Ascending aorta (tissue), 2 donors: ENCODE data around the gene AHSA1. TPM values are rescaled to one million over a fixed set of nuclear protein-coding genes. Genes with fewer than 3 reads are reported as not detected.

ENCODE experiments used
- DNase-seq, 2 donors: peaks; one replicate each; pipeline ENCODE4 v3.0.0-alpha.2; 2019; ENCODE audit warnings: low spot score in 2 of 2
- H3K27ac ChIP-seq, 2 donors: fragments of 200-600 bp; sonication (generic); one replicate each; pipeline ENCODE4 v1.5.1; 2016 to 2017; ENCODE audit warnings: mild to moderate bottlenecking in 1 of 2
- H3K27me3 ChIP-seq: fragments of 200-600 bp; sonication (generic); one replicate; pipeline ENCODE4 v1.5.1; 2017
- H3K36me3 ChIP-seq, 2 donors: fragments of 200-600 bp; sonication (generic); one replicate each; pipeline ENCODE4 v1.5.1; 2016
- H3K4me1 ChIP-seq, 2 donors: fragments of 200-600 bp; sonication (generic); one replicate each; pipeline ENCODE4 v1.5.1; 2016 to 2017; ENCODE audit warnings: mild to moderate bottlenecking in 1 of 2
- H3K4me3 ChIP-seq, 2 donors: fragments of 200-600 bp; sonication (generic); one replicate each; pipeline ENCODE4 v1.5.1; 2016 to 2017; ENCODE audit warnings: mild to moderate bottlenecking in 1 of 2
- H3K9me3 ChIP-seq, 2 donors: fragments of 200-600 bp; sonication (generic); one replicate each; pipeline ENCODE4 v1.5.1; 2016
- intact Hi-C: fragments of 100-400 bp; cut with DNase I; formaldehyde crosslinking; loops from one replicate; pipeline ENCODE4 v1.15.1; 2023
- total RNA-seq: library from RNA; depleted of rRNA; stranded (reverse); fragments of >200 nt; gene quantifications from one replicate; pipeline ENCODE4 v1.1.0, GENCODE V29; 2016
- TF ChIP-seq, protein P1 (sequence below), 3 experiments: fragments of 200-600 bp in 2 of 3; fragments of 450-650 bp in 1 of 3; sonication (generic) in 2 of 3; IDR thresholded peaks; one replicate each; pipeline ENCODE4 v1.5.1; 2016 to 2019; ENCODE audit warnings: antibody characterized with exemption in 3 of 3, mild to moderate bottlenecking in 1 of 3, moderate library complexity in 1 of 3

The AHSA1 gene
- total RNA-seq, 1 donor from 2014 or later, result 123 TPM

DNA sequence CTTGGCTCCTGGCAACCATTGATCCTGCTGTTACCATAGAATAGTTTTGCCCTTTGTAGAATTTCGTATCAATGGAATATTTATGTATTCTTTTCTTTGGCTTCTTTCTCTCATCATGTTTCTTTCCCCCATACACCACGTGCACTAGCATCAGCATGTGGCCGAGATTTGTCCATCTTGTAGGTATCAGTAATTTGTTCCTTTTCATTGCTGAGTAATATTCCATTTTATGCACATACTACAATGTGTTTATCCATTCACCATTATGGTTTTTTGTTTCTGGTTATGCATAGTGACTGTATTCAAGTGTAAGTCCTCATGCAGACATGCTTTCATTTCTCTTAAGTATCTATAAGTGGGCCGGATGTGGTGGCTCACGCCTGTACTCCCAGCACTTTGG, 45.2 kb downstream of the AHSA1 start:
- no peaks in the 10 kb centered on the region for H3K27me3 ChIP-seq
- no peak overlapping the region for H3K27ac ChIP-seq
- peaks cover 0 to 1% of the 10 kb centered on the region in 2 donors for H3K4me1 ChIP-seq
- peaks cover 5% of the 10 kb centered on the region in 2 donors for H3K36me3 ChIP-seq
- no peak overlapping the region for H3K4me3 ChIP-seq
- TF ChIP-seq, protein P1, sequence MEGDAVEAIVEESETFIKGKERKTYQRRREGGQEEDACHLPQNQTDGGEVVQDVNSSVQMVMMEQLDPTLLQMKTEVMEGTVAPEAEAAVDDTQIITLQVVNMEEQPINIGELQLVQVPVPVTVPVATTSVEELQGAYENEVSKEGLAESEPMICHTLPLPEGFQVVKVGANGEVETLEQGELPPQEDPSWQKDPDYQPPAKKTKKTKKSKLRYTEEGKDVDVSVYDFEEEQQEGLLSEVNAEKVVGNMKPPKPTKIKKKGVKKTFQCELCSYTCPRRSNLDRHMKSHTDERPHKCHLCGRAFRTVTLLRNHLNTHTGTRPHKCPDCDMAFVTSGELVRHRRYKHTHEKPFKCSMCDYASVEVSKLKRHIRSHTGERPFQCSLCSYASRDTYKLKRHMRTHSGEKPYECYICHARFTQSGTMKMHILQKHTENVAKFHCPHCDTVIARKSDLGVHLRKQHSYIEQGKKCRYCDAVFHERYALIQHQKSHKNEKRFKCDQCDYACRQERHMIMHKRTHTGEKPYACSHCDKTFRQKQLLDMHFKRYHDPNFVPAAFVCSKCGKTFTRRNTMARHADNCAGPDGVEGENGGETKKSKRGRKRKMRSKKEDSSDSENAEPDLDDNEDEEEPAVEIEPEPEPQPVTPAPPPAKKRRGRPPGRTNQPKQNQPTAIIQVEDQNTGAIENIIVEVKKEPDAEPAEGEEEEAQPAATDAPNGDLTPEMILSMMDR (IDR thresholded peaks at IDR 0.05), result no peak
- intact Hi-C loops, result no loop called here
- no peaks in the 10 kb centered on the region for H3K9me3 ChIP-seq
- no peak for DNase-seq

DNA sequence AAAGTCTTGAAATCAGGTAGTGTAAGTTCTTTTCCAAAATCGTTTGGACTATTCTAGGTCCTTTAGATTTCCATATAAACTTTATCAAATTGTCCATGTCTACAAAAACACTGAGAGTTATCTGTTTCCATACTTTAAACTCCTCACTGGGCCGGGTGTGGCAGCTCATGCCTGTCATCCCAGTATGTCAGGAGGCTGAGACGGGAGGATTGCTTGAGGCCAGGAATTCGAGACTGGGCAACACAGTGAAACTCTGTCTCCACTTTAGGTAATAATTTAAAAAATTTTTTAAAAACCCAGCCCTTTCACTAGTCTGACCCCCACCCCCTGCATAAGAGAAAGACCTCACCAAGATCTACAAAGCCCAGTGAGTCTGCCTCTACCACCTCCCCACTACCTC, 47.1 kb downstream of the AHSA1 start:
- Histone ChIP-seq H3K36me3 (peaks cover 5 to 14% of the 10 kb centered on the region in 2 donors), H3K9me3 (no peaks in the 10 kb centered on the region), H3K27me3 (no peaks in the 10 kb centered on the region), H3K27ac (no peak overlapping the region), H3K4me3 (no peak overlapping the region), H3K4me1 (no peaks in the 10 kb centered on the region)
- TF ChIP-seq, protein P1 (IDR thresholded peaks at IDR 0.05), result no peak
- intact Hi-C loops, result no loop called here
- DNase-seq, result no peak

DNA sequence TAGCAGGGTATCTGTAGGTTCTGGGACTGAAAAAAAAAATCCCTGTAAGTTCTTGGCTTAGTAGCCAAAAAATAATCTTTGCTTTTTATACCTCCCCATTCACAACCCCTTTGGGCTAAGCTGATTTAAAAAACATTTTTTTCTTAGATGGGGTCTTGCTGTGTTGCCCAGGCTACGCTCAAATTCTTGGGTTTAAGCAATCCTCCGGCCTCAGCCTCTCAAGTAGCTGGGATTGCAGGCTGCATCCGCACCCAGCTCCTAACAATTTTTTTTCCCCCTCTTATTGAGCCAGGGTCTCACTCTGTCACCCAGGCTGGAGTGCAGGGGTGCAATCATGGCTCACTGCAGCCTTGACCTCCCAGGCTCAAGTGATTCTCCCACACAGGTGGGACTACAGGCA, 49.9 kb downstream of the AHSA1 start:
- H3K4me1 ChIP-seq, result no peaks in the 10 kb centered on the region
- no peak overlapping the region for H3K4me3 ChIP-seq
- no peak for DNase-seq
- intact Hi-C loops, result no loop called here
- H3K27ac ChIP-seq, result no peak overlapping the region
- TF ChIP-seq, protein P1 (IDR thresholded peaks at IDR 0.05), result no peak
- no peaks in the 10 kb centered on the region for H3K9me3 ChIP-seq
- H3K36me3 ChIP-seq, result peaks cover 16 to 35% of the 10 kb centered on the region in 2 donors
- no peaks in the 10 kb centered on the region for H3K27me3 ChIP-seq

DNA sequence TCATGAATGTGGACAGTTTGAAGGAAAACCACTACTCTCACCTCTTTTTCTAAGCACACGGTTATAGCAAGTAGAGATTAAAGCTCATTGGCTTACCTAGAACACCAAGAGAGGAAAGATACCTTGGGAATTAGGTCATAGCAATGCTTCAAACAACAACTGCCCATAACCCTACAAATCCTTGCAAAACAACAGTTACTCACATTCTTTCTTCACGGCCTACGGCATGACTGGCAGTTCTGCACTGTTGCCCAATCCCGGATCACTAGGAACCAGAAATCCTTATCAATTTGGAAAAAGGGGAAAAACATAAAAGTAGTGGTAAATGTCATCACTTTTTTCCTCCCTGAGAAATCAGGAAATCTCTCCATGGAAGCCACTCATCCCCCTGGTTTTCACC, 50.4 kb downstream of the AHSA1 start:
- Histone ChIP-seq H3K27me3 (no peaks in the 10 kb centered on the region), H3K4me1 (no peaks in the 10 kb centered on the region), H3K27ac (no peak overlapping the region), H3K36me3 (peaks cover 16 to 35% of the 10 kb centered on the region in 2 donors), H3K9me3 (no peaks in the 10 kb centered on the region), H3K4me3 (no peak overlapping the region)
- DNase-seq, result no peak
- TF ChIP-seq, protein P1 (IDR thresholded peaks at IDR 0.05), result no peak
- intact Hi-C loops, result no loop called here

DNA sequence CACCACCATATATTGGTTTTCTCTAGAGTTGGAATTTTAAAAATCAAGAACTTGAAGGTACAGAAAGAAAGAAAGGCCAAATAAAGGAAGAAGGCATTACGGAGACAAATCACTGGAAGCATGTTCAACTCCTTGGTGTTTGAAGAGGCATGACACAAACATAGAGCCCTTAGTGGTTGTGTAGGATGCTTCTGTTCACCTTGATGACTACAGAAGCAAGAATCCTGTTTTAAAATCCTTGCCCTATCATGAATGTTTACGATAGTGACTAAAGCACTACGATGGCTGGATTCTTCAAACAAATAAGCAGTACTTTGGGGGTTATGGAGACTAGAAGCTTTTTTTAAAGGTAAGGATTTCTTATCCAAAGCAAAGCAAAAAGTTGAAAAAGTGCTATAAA, 51.0 kb downstream of the AHSA1 start:
- Histone ChIP-seq H3K27ac (no peak overlapping the region), H3K9me3 (no peaks in the 10 kb centered on the region), H3K4me1 (no peaks in the 10 kb centered on the region), H3K4me3 (no peak overlapping the region), H3K27me3 (no peaks in the 10 kb centered on the region), H3K36me3 (peaks cover 16 to 36% of the 10 kb centered on the region in 2 donors)
- TF ChIP-seq, protein P1 (IDR thresholded peaks at IDR 0.05), result no peak
- intact Hi-C loops, result no loop called here
- no peak for DNase-seq

DNA sequence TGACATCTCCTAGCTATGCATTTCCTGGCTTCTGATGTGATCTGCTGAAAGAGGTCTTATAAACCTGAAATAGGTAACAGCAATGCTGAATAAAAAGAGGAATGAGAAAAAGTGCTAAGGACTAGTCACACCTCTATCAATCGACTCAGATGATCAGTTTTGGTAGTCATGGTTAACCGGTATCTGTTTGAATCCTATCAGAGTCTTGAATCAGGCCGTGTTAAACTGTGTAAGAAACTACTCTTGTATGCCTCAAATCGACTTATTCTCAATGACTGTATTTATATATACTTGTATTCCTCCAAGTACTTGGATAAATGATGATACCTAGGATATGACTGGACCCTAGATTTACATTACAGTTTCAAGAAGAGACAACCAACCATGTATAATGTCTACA, 51.5 kb downstream of the AHSA1 start:
- DNase-seq, result no peak
- Histone ChIP-seq H3K4me1 (no peaks in the 10 kb centered on the region), H3K9me3 (no peaks in the 10 kb centered on the region), H3K27ac (no peak overlapping the region), H3K36me3 (peaks cover 16 to 40% of the 10 kb centered on the region in 2 donors), H3K27me3 (no peaks in the 10 kb centered on the region), H3K4me3 (no peak overlapping the region)
- intact Hi-C loops, result no loop called here
- TF ChIP-seq, protein P1 (IDR thresholded peaks at IDR 0.05), result no peak
